Measurements from ENCODE around the gene SSTR3.

Gene SSTR3

DNA sequence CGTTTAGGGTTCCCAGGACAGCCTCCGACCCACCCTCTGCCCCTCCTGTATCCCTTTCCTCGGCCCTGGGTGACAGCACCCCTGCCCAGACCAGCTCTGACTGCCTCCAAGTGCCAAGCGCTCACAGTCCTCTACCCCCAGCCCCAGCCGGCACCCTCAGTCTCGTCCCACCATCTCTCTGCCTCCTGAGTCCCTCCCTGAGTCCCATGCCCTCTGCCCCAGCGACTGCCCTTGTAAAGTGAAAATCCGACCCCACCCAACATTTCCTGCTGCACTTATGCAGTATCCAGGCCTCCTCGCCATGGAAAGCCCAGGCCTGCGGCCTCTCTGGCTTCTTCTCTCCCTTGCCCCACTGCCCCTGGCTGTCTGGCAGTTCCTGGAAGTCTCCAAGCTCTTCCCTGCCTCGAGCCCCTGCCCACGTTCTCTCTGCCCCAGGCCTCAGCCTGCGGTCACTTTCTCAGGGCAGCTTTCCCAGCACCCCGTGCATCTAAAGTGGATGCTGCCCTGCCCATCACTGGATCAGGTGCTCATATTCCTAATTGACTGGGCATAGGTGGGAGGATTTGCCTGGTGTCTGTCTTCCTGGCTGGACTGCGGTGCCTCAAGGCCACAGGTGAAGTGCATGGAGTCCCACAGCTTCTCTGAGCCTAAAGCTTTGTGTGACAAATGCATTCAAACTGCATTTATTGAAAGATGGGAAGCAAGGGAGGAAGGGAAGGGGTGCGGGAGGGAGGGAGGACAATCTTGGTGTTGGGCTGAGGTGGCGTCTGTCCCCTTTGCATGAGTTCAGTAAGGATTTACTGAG is 44.9 kb downstream of the SSTR3 start:
- no peak for DNase-seq (ENCODE audit: low read depth)

DNA sequence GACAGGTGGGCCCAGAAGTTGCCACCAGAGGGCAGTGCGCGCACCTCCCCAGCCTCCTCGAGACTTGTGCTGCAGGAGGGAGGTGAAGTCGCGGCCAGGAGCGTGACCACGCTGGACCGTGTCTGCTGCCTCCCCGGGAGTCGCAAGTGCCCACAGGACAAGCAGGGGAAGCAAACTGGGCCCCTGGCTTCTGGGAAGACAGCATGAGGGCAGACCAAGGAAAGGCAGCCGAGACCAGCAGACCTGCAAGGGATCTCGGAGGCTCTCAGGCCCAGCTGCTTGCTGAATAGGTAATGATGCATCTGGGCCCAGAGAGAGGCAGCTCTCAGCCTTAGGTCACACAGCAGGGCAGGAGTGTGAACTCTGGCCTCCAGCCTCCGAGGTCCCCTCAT is 45.6 kb downstream of the SSTR3 start:
- peak; percentile 72 for DNase-seq (ENCODE audit: low read depth)

DNA sequence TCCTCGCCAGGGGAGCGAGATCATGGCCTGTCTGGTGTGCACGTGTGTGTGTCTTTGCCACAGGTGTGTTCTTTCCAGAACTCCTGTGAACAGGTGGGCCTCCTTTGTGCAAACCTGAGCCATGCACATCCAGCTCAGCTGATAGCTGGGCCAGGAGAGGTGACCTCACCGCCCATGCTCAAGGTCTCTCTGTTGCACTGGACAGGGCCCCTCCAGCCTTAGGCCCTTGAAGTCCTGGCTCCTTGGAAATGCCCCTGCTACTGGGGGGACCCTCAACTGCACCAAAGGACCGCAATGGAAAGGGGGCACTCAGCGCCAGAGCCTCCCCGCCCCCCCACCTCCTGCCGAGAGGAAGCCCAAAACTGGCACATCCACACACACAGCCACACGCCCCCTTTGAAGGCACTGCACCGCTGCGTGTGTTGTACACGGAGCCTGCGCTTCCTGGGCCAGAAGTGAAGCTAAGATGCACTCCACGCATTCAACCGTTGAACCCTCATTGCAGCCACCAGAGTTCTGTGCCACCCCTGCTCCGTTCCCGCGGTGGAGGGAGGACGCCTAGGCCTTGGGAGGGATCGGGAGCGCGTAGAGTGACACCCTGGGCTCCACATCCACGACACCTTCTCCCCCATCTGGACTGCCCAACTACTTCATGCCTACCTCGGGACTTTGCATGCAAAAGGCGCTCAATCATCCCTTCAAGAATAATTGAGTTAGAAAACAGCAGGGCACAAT is 46.2 kb downstream of the SSTR3 start:
- no peak for DNase-seq (ENCODE audit: low read depth)

DNA sequence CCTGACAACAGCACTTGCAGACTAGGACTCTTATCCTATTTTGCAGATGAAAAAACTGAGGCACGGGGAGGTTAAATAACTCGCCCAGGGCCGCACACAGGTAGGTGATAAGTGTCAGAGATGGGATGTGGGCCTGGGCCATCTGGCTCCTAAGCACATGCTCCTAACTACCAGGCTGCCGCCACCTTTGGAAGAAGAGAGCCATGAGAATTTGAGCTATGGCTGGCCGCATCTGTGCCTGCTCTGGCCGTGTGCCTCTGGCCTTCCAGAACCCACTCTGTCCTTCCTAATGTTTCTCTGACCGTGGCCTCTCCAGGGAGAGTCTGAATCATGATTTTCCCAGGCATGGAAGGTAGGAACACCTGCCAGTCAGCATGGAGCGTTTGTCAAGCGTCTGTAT is 47.2 kb downstream of the SSTR3 start:
- no peak for DNase-seq (ENCODE audit: low read depth)

GRCh38 chr22:37164505-37164887 is 47.8 kb downstream of the SSTR3 start:
- no peak for DNase-seq (ENCODE audit: low read depth)

DNA sequence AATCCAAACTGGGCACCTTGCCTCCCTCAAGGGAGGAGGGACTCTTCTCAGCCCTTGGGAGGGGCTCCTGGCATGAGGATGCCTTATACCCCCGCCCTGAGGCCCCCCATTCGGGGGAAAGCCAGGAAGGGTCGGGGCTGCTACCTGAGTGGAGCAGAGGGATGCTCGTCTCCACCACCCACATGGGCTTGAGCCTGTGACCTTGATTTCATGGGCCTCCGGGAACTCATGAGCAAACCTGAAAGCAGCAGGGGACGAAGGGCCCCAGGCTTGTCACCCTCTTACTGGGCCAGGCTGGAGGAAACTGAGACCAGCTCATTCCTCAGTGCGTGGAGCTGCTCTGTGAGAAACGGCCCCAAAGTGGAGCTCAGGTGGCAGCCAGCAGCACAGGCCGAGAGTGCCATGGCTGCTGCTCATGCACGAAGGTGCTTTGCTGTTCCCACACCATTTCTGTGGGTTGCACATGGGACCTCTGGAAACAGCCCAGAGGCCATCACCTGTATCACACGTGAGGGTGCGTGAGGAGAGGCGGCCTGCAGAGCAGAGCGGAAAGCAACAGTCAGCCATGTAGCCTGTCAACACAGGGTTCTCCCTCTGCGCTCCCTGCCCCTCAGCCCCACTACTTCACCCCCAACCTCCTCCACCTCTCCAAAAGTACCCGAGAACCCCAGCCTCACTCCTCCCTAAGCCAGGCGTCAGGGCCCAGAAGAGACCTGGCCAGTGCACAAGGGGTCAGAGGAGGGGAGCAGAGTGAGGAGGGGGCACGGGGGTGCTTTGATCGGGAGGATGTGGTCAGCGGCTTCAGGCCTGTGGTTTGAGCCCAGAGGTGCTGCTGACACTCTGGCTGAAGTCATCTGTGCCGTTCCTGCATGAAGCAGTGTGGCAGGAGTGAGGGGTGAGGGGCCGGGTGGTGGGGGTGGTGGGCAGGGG is 48.4 kb downstream of the SSTR3 start:
- no peak for DNase-seq (ENCODE audit: low read depth)

- no peak for DNase-seq (ENCODE audit: low read depth)
Measured at GRCh38 chr22:37163096-37163489, 49.2 kb downstream of the SSTR3 start.

- DNase-seq (ENCODE audit: low read depth), result no peak
Measured at GRCh38 chr22:37162221-37163095, 49.8 kb downstream of the SSTR3 start.

- DNase-seq (ENCODE audit: low read depth), result no peak
Measured at GRCh38 chr22:37161443-37161842, 50.8 kb downstream of the SSTR3 start.

DNA sequence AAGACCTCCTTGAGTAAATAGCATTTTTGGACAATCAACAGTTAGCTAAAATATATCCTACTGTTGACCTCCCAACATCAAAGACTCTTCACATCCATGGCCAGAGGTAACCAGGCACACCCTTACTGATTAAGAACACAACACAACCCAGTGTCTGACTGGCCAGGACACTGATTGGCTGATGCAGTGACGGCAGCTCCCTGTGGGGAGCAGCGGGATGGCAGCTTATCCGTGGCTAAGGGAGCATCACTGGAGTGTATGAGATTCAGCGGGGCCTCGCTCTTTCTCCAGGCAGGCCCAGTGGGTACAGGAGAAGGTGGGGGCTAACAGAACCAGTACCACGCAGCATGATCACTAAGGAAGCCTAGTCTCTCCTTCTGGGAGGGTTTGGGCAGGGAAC is 52.2 kb downstream of the SSTR3 start:
- no peak for DNase-seq (ENCODE audit: low read depth)

GRCh38 chr22:37158963-37159290 is 53.4 kb downstream of the SSTR3 start:
- DNase-seq (ENCODE audit: low read depth), result no peak

GRCh38 chr22:37157516-37158285 is 54.6 kb downstream of the SSTR3 start:
- DNase-seq (ENCODE audit: low read depth), result no peak

DNA sequence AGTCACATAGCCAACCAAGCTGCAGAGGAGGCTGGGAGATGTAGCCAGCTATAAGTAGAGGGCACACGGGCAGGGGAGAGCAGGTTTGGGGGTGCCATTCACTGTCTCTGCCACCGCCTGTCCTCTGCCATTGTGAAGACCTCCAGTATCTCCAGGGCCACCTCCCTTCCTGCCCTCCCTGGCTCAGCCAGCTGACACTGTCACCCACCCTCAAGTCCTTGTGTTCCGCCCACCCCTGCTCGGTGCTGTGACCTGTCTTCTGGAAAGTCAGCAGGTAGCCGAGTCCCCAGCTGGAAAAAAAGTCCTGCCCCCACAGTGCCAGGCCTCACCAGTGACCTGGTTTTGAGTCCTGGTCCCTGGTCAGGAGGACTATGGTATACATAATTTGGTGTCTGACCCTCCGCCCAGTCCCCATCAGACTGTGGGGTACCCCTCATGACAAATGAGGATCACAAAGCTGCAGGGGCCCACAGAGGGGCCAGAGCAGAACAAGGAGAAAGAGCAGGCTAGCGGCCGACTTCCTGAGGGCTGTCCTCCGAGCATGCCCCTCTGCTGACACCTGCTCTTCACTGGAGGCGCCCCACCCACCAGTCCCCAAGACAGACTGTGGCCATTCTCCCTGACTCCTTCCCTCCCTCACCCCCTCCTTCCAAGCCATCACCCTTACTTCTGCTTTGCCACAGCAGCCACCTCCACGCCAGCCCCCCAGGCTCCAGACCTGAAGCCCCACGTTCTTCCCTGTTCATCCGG is 55.4 kb downstream of the SSTR3 start:
- DNase-seq (ENCODE audit: low read depth), result no peak

DNA sequence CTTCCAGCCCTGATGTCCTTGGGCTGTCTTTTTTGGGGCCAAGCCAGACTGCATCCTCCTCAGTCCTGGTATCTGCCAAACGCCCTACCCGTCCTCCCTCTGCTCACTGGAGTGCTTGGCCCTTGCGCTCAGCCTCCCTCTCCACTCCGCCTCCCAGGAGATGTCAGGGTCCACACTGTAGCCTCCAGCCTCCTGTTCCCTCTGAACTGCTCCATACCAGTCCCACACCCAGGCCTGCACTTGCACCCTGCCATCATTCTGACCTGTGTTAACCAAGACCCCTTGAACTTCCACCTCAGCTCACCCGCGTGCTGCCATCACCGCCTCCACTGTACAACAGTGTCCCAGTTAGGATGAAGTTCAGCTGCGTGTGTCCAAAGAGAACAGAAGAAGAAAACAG is 56.3 kb downstream of the SSTR3 start:
- no peak for DNase-seq (ENCODE audit: low read depth)

DNA sequence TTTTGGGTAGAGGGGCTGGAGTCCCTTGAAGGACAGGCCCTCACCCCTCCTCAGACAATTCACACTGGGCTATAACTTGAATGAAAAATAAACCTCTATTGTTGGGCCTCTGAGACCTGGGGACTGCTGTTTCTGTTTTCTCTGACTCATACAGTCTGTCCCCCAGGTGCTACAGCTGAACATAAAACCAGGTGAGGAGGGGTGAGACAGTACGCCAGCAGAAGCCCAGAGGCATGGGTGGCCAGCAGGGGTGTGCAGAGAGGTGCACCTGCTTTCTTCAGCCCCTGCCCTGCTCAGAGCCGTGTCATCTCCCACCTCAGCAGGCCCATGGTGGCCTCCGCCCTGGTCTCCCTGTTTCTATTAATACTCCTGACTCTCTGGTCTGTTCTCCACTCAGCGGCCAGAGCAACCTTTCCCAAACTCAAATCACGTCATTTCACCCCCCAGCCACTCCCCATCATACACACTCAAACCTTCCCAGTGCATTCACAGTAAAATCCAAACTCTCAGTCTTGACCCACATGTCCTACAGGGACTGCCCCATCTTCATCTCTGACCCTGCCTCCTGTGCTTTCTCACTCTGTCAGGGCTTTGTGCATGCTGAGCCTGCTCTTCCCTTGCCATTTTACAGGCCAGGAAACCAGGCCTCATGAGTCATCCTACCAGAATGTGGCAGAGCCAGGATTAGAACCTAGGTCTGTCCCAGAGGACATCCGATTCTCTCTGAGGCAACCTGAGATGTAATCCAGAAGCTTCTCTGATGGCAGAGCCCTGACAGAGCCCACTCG is 57.2 kb downstream of the SSTR3 start:
- no peak for DNase-seq (ENCODE audit: low read depth)

All from stimulated activated CD8-positive, alpha-beta memory T cell treated with anti-CD3 and anti-CD28 coated beads, Interleukin-7, amount 100 ng/mL, for 24 hours (primary cell).